ENCODE data around the gene ITGB8. TPM values are rescaled to one million over a fixed set of nuclear protein-coding genes. Genes with fewer than 3 reads are reported as not detected.

Gene ITGB8
- total and polyA plus RNA-seq, 2 experiments from 2014 or later = 0.71 to 3.0 TPM

- no peaks in the 10 kb centered on the region for H3K27me3 ChIP-seq (ENCODE audit: insufficient read depth)
- H3F3A ChIP-seq (replicated peaks; ENCODE audit: low read depth) = no peaks in the 10 kb centered on the region
- no peaks in the 10 kb centered on the region for H4K20me1 ChIP-seq (replicated peaks; ENCODE audit: insufficient read depth)
- H3K4me3 Mint-ChIP-seq = no peak overlapping the region
- no peaks in the 10 kb centered on the region for H3K9me2 ChIP-seq (ENCODE audit: insufficient read depth)
- H3K27ac Mint-ChIP-seq = no peak overlapping the region
- no peak overlapping the region for H3K4me3 ChIP-seq
- no peak for ATAC-seq
- no peak overlapping the region for H3K4me2 ChIP-seq
- no peak overlapping the region for H3K27ac ChIP-seq (ENCODE audit: low read depth)
- H3K4me1 Mint-ChIP-seq = no peaks in the 10 kb centered on the region
- no peaks in the 10 kb centered on the region for H3K79me2 ChIP-seq (replicated peaks; ENCODE audit: insufficient read depth)
- H2AFZ ChIP-seq = no peak overlapping the region
- DNase-seq (ENCODE audit: low spot score) = no peak
- no peaks in the 10 kb centered on the region; the same call in 1 of the 2 replicates for H3K36me3 ChIP-seq (ENCODE audit: insufficient read depth)
- H3K4me1 ChIP-seq (ENCODE audit: insufficient read depth) = no peaks in the 10 kb centered on the region
- H3K36me3 Mint-ChIP-seq (ENCODE audit: low read depth) = peaks cover 6% of the 10 kb centered on the region; the same call in 2 of the 3 replicates
- no peaks in the 10 kb centered on the region for H3K9me3 Mint-ChIP-seq
- no peaks in the 10 kb centered on the region for H3K27me3 Mint-ChIP-seq (ENCODE audit: insufficient read depth, low read depth, poor library complexity)
- TF ChIP-seq JUNB (IDR thresholded peaks at IDR 0.05; ENCODE audit: unreplicated experiment) (no peak), STAT1 (IDR thresholded peaks at IDR 0.05; ENCODE audit: unreplicated experiment) (no peak), EZH2phosphoT487 (IDR thresholded peaks at IDR 0.05; ENCODE audit: unreplicated experiment) (no peak), EZH2 (IDR thresholded peaks at IDR 0.05; ENCODE audit: low read depth, unreplicated experiment) (no peak), ZNF462 (CRISPR knock-in tag; IDR thresholded peaks at IDR 0.05) (no peak), POLR2AphosphoS5 (IDR thresholded peaks at IDR 0.05; ENCODE audit: low read depth) (no peak), ETS1 (IDR thresholded peaks at IDR 0.05) (no peak), ZNF331 (CRISPR knock-in tag; IDR thresholded peaks at IDR 0.05; ENCODE audit: low read depth) (no peak)
Observed at GRCh38 chr7:20385126-20385525, 54.4 kb downstream of the ITGB8 start.

Measured in GM23338 (cell line).